ENCODE measurements around the gene UTP14C. TPM values are rescaled to one million over a fixed set of nuclear protein-coding genes. Genes with fewer than 3 reads are reported as not detected.

The UTP14C gene
- total RNA-seq, 2 donors from 2014 or later: 20.7 to 22.0 TPM

- peak within 1 kb of the TSS; percentile 98 for H3K27ac Mint-ChIP-seq
- H3K4me1 Mint-ChIP-seq: peaks cover 10% of the 10 kb centered on the region
- Histone ChIP-seq H3K36me3 (ENCODE audit: control insufficient read depth, insufficient read depth, low read length) (peaks cover 4% of the 10 kb centered on the region), H3K9me3 (ENCODE audit: control insufficient read depth, low read length) (peaks cover 20% of the 10 kb centered on the region), H3K27me3 (ENCODE audit: control insufficient read depth, insufficient read depth, low read length, poor library complexity, severe bottlenecking) (peaks cover 15% of the 10 kb centered on the region), H3K4me3 (ENCODE audit: low read length) (peak within 1 kb of the TSS; percentile 98), H3K4me1 (ENCODE audit: control insufficient read depth, insufficient read depth, low read length) (no peaks in the 10 kb centered on the region), H3K27ac (ENCODE audit: low read depth, low read length) (peak within 1 kb of the TSS; percentile 27), H3K9ac (ENCODE audit: extremely low read depth, low read length, poor library complexity, severe bottlenecking) (peak within 1 kb of the TSS; percentile 87)
- TF ChIP-seq, protein P1, sequence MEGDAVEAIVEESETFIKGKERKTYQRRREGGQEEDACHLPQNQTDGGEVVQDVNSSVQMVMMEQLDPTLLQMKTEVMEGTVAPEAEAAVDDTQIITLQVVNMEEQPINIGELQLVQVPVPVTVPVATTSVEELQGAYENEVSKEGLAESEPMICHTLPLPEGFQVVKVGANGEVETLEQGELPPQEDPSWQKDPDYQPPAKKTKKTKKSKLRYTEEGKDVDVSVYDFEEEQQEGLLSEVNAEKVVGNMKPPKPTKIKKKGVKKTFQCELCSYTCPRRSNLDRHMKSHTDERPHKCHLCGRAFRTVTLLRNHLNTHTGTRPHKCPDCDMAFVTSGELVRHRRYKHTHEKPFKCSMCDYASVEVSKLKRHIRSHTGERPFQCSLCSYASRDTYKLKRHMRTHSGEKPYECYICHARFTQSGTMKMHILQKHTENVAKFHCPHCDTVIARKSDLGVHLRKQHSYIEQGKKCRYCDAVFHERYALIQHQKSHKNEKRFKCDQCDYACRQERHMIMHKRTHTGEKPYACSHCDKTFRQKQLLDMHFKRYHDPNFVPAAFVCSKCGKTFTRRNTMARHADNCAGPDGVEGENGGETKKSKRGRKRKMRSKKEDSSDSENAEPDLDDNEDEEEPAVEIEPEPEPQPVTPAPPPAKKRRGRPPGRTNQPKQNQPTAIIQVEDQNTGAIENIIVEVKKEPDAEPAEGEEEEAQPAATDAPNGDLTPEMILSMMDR (conservative IDR thresholded peaks at IDR 0.05): peak; percentile 49
- H3K4me3 Mint-ChIP-seq: peak within 1 kb of the TSS; percentile 93
- peaks cover 24% of the 10 kb centered on the region for H3K27me3 Mint-ChIP-seq (ENCODE audit: insufficient read depth)
- H3K9me3 Mint-ChIP-seq: peaks cover 14% of the 10 kb centered on the region
- WGBS, 2 experiments (ENCODE audit: insufficient coverage in 1 of 2, insufficient read length in 1 of 2): 4 to 7% methylated on average over 5 to 46 of the region's 46 CpGs
- peaks cover 23% of the 10 kb centered on the region for H3K36me3 Mint-ChIP-seq (ENCODE audit: low read depth)
- peak; percentile 85 for DNase-seq
These were observed 13.4 kb upstream of the UTP14C start, which contains the start of gene ATP7B for GRCh38 chr13:52010890-52011631. Gene ATP7B, minus strand, starts transcription at chr13:52011450. Its CDS starts 113 bp downstream, at chr13:52011337.

DNA sequence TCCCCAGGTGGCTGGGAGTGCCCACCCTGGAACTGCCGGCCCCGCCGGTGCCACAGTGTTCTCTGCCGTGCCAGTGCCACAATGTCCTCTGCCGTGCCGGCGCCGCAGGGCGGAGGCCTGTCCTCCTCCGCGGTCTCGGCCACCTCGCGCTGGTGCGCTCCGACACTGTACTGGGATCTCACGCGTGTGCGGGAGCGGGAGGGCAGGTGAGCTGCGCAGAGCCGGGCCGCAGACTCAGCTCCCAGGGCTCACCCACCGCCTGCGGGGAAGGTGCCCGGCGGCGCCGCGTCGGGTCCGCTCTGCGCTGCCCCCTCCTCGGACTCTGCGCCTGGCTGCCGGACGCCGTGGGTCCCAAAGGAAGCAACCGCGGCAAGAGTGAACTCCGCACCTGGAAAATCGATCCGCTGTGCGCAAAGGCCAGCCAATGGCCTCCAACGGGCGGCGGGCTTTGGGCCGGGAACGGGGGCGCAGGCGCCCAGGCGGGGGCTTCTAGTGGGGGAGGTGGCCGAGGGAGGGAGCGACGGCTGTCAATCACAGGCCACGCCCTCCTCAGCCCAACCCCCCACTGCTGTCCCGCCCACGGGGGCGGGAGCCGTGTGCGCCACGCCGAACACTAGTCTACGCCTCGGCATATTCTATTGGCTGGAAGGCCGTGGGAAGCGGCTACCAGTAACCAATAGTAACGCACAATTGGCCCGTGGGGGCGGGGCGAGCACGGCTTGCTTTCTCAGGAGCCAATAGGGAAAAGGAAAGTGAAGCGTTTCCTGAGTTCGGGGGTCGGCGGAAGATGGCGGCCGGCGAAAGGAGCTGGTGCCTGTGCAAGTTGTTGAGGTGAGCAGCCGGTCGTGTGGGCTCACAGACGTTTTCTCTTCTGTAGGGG, 12.6 kb upstream of the UTP14C start, which contains the start of gene ALG11:
ALG11 (plus strand) TSS at position 767 of the 880 bp plus-strand sequence; CDS start at position 788, 21 bp downstream.
- peaks cover 14% of the 10 kb centered on the region for H3K9me3 Mint-ChIP-seq
- 1% methylated on average over 31 to 81 of the region's 82 CpGs for WGBS, 2 experiments (ENCODE audit: insufficient coverage in 1 of 2, insufficient read length in 1 of 2)
- Histone ChIP-seq H3K27ac (ENCODE audit: low read depth, low read length) (peak within 1 kb of the TSS; percentile 27), H3K36me3 (ENCODE audit: control insufficient read depth, insufficient read depth, low read length) (peaks cover 4% of the 10 kb centered on the region), H3K4me1 (ENCODE audit: control insufficient read depth, insufficient read depth, low read length) (no peaks in the 10 kb centered on the region), H3K9me3 (ENCODE audit: control insufficient read depth, low read length) (peaks cover 17% of the 10 kb centered on the region), H3K4me3 (ENCODE audit: low read length) (peak within 1 kb of the TSS; percentile 98), H3K27me3 (ENCODE audit: control insufficient read depth, insufficient read depth, low read length, poor library complexity, severe bottlenecking) (peaks cover 15% of the 10 kb centered on the region), H3K9ac (ENCODE audit: extremely low read depth, low read length, poor library complexity, severe bottlenecking) (peak within 1 kb of the TSS; percentile 87)
- H3K27ac Mint-ChIP-seq: peak within 1 kb of the TSS; percentile 98
- peak within 1 kb of the TSS; percentile 93 for H3K4me3 Mint-ChIP-seq
- H3K4me1 Mint-ChIP-seq: peaks cover 10% of the 10 kb centered on the region
- peaks cover 23% of the 10 kb centered on the region for H3K36me3 Mint-ChIP-seq (ENCODE audit: low read depth)
- H3K27me3 Mint-ChIP-seq (ENCODE audit: insufficient read depth): peaks cover 24% of the 10 kb centered on the region
- DNase-seq: peak; percentile 100
- TF ChIP-seq, protein P1 (conservative IDR thresholded peaks at IDR 0.05): no peak

GRCh38 chr13:52012512-52012836, 12.0 kb upstream of the UTP14C start:
- TF ChIP-seq, protein P1 (conservative IDR thresholded peaks at IDR 0.05): no peak
- Mint-ChIP-seq H3K36me3 (ENCODE audit: low read depth) (peaks cover 29% of the 10 kb centered on the region), H3K27me3 (ENCODE audit: insufficient read depth) (peaks cover 24% of the 10 kb centered on the region), H3K4me3 (peak overlapping the region; percentile 93), H3K4me1 (peaks cover 10% of the 10 kb centered on the region), H3K27ac (peak overlapping the region; percentile 98), H3K9me3 (peaks cover 19% of the 10 kb centered on the region)
- Histone ChIP-seq H3K27ac (ENCODE audit: low read depth, low read length) (peak overlapping the region; percentile 27), H3K9me3 (ENCODE audit: control insufficient read depth, low read length) (peaks cover 18% of the 10 kb centered on the region), H3K36me3 (ENCODE audit: control insufficient read depth, insufficient read depth, low read length) (peaks cover 10% of the 10 kb centered on the region), H3K27me3 (ENCODE audit: control insufficient read depth, insufficient read depth, low read length, poor library complexity, severe bottlenecking) (peaks cover 15% of the 10 kb centered on the region), H3K4me1 (ENCODE audit: control insufficient read depth, insufficient read depth, low read length) (no peaks in the 10 kb centered on the region), H3K9ac (ENCODE audit: extremely low read depth, low read length, poor library complexity, severe bottlenecking) (peak overlapping the region; percentile 87), H3K4me3 (ENCODE audit: low read length) (peak overlapping the region; percentile 98)
- DNase-seq: no peak
- WGBS, 2 experiments (ENCODE audit: insufficient coverage in 1 of 2, insufficient read length in 1 of 2): 0% methylated on average over 6 to 8 of the region's 8 CpGs
